ENCODE data around the gene ABLIM3.

ABLIM3 gene

DNA sequence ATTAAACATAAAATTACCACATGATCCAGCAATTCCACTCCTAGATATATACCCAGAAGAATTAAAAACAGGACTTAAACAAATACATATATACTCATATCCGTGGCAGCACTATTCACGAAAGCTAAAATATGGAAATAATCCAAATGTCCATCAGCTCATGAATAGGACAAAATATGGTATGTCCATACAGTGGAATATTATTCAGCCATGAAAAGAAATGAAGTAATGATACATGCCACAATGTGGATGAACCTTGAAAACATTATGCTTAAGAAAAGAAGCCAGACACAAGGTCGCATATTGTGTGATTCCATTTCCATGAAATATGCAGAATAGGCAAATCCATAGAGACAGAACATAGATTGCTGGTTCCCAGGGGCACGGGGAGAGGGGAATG is 105.6 kb downstream of the ABLIM3 start:
- TF ChIP-seq TAF1 (IDR thresholded peaks at IDR 0.05; ENCODE audit: borderline replicate concordance, insufficient read depth, low read length) (no peak), POLR2AphosphoS5 (IDR thresholded peaks at IDR 0.05; ENCODE audit: low read depth, low read length) (no peak), FOXP2 (optimal IDR thresholded peaks at IDR 0.05; ENCODE audit: borderline replicate concordance, extremely low read depth, extremely low read length, insufficient read depth) (no peak), SIN3A (IDR thresholded peaks at IDR 0.05; ENCODE audit: borderline replicate concordance, insufficient read depth, low read length) (no peak)
- TF ChIP-seq, protein P1, sequence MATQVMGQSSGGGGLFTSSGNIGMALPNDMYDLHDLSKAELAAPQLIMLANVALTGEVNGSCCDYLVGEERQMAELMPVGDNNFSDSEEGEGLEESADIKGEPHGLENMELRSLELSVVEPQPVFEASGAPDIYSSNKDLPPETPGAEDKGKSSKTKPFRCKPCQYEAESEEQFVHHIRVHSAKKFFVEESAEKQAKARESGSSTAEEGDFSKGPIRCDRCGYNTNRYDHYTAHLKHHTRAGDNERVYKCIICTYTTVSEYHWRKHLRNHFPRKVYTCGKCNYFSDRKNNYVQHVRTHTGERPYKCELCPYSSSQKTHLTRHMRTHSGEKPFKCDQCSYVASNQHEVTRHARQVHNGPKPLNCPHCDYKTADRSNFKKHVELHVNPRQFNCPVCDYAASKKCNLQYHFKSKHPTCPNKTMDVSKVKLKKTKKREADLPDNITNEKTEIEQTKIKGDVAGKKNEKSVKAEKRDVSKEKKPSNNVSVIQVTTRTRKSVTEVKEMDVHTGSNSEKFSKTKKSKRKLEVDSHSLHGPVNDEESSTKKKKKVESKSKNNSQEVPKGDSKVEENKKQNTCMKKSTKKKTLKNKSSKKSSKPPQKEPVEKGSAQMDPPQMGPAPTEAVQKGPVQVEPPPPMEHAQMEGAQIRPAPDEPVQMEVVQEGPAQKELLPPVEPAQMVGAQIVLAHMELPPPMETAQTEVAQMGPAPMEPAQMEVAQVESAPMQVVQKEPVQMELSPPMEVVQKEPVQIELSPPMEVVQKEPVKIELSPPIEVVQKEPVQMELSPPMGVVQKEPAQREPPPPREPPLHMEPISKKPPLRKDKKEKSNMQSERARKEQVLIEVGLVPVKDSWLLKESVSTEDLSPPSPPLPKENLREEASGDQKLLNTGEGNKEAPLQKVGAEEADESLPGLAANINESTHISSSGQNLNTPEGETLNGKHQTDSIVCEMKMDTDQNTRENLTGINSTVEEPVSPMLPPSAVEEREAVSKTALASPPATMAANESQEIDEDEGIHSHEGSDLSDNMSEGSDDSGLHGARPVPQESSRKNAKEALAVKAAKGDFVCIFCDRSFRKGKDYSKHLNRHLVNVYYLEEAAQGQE (IDR thresholded peaks at IDR 0.05; ENCODE audit: insufficient read depth in 1 of 2, low read depth in 2 of 2, low read length in 2 of 2) = no peak

DNA sequence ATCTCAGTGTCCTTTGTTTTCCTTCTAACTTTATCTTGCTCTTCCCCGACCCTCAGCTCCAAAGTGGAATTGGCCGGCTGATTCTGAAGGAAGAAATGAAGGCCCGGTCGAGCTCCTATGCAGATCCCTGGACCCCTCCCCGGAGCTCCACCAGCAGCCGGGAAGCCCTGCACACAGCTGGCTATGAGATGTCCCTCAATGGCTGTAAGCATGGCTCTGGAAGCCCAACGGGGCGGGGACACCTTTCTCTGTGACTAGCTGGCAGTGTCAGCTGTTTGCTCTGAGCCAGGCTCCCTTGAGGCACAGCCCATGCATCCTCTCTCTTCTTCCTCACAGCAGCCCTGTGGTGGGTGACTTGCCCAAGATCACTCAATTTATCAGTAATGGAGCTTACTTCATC is 106.4 kb downstream of the ABLIM3 start:
- TF ChIP-seq TAF1 (IDR thresholded peaks at IDR 0.05; ENCODE audit: borderline replicate concordance, insufficient read depth, low read length) = no peak

DNA sequence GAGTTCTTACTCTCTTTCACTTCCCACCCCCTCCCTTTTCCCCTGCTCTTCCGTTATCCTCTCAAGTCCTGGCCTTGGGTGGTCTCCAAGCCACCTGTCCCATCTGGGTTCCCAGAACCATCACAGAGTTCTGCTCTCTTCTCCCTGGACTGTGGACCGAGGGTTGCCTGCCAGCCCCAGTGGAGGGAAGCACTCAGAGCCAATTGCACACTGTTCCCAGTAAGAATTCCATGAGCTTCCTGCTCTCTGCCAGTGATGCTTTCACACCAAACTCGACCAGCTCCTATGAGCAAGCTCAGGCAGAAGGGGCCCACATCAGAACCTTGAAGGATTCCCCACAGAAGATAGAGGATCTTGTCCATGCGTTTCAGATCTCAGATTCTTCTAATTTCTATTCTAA is 110.3 kb downstream of the ABLIM3 start:
- TF ChIP-seq SIN3A (IDR thresholded peaks at IDR 0.05; ENCODE audit: borderline replicate concordance, insufficient read depth, low read length) = no peak
- no peak for TF ChIP-seq FOXP2 (optimal IDR thresholded peaks at IDR 0.05; ENCODE audit: borderline replicate concordance, extremely low read depth, extremely low read length, insufficient read depth)
- TF ChIP-seq TAF1 (IDR thresholded peaks at IDR 0.05; ENCODE audit: borderline replicate concordance, insufficient read depth, low read length) = no peak
- TF ChIP-seq, protein P1 (IDR thresholded peaks at IDR 0.05; ENCODE audit: insufficient read depth in 1 of 2, low read depth in 2 of 2, low read length in 2 of 2) = no peak
- TF ChIP-seq POLR2AphosphoS5 (IDR thresholded peaks at IDR 0.05; ENCODE audit: low read depth, low read length) = no peak

DNA sequence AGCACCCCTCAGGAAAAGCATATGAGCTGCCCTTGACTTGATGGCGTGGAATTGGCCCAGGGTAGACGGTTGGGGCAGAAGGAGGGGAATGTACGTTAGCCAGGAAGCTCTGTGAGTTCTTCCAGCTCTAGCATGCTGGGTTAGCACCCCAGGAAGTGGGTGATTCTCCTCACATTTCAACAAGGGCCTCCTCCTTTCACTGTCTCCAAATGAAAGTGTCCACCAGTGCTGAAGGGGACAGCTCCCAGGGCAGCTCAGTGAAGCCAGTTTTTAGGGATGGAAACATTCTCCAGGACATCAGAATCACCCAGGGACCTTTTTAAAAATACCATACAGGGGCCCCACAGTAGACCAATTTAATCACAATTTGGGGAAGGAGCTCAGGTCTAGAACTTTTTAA is 113.2 kb downstream of the ABLIM3 start:
- TF ChIP-seq SIN3A (IDR thresholded peaks at IDR 0.05; ENCODE audit: borderline replicate concordance, insufficient read depth, low read length) = no peak
- no peak for TF ChIP-seq POLR2AphosphoS5 (IDR thresholded peaks at IDR 0.05; ENCODE audit: low read depth, low read length)
- no peak for TF ChIP-seq TAF1 (IDR thresholded peaks at IDR 0.05; ENCODE audit: borderline replicate concordance, insufficient read depth, low read length)
- TF ChIP-seq, protein P1 (IDR thresholded peaks at IDR 0.05; ENCODE audit: insufficient read depth in 1 of 2, low read depth in 2 of 2, low read length in 2 of 2) = peak; percentile 73 to 91
- TF ChIP-seq FOXP2 (optimal IDR thresholded peaks at IDR 0.05; ENCODE audit: borderline replicate concordance, extremely low read depth, extremely low read length, insufficient read depth) = no peak

DNA sequence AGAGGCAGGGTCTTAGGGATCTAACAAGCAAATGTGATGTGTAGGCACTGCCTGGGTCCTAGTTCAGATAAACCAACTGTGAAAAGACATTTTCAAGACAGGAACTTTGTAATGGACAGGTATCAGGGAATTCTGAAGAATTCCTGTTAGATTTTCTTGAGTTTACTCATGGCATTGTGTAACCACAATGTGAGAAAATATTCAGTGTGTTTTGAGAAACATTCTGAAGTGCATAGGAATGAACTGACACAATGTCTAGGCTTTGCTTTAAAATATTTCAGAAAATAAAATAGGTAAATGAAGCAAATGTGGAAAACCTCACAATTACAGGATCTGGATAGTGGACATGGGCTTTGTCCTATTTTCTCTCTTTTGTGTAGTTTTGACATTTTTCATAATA is 115.2 kb downstream of the ABLIM3 start:
- no peak for TF ChIP-seq TAF1 (IDR thresholded peaks at IDR 0.05; ENCODE audit: borderline replicate concordance, insufficient read depth, low read length)
- TF ChIP-seq FOXP2 (optimal IDR thresholded peaks at IDR 0.05; ENCODE audit: borderline replicate concordance, extremely low read depth, extremely low read length, insufficient read depth) = no peak
- TF ChIP-seq POLR2AphosphoS5 (IDR thresholded peaks at IDR 0.05; ENCODE audit: low read depth, low read length) = no peak
- TF ChIP-seq SIN3A (IDR thresholded peaks at IDR 0.05; ENCODE audit: borderline replicate concordance, insufficient read depth, low read length) = no peak
- TF ChIP-seq, protein P1 (IDR thresholded peaks at IDR 0.05; ENCODE audit: insufficient read depth in 1 of 2, low read depth in 2 of 2, low read length in 2 of 2) = no peak
